Measurements from ENCODE around the gene KDM4E.
A peak's percentile ranks its signal among the peaks of the same experiment; 100 is the strongest.

KDM4E gene

GRCh38 chr11:95050595-95051202 lies 25.6 kb downstream of the KDM4E start:
- no peak for DNase-seq (ENCODE audit: low read depth in 1 of 2, low spot score in 1 of 2)

- DNase-seq (ENCODE audit: low read depth in 1 of 2, low spot score in 1 of 2) = no peak
These were observed 29.3 kb downstream of the KDM4E start for GRCh38 chr11:95054356-95054755.

GRCh38 chr11:95055283-95055897 lies 30.3 kb downstream of the KDM4E start:
- no peak for DNase-seq (ENCODE audit: low read depth in 1 of 2, low spot score in 1 of 2)

GRCh38 chr11:95057959-95058358 lies 32.9 kb downstream of the KDM4E start:
- no peak for DNase-seq (ENCODE audit: low read depth in 1 of 2, low spot score in 1 of 2)

GRCh38 chr11:95058621-95059020 lies 33.6 kb downstream of the KDM4E start:
- no peak for DNase-seq (ENCODE audit: low read depth in 1 of 2, low spot score in 1 of 2)

- DNase-seq (ENCODE audit: low read depth in 1 of 2, low spot score in 1 of 2) = no peak
These were observed 34.0 kb downstream of the KDM4E start for GRCh38 chr11:95059046-95059445.

- DNase-seq (ENCODE audit: low read depth in 1 of 2, low spot score in 1 of 2) = no peak
These were observed 40.3 kb downstream of the KDM4E start for GRCh38 chr11:95065336-95065735.

- no peak for DNase-seq (ENCODE audit: low read depth in 1 of 2, low spot score in 1 of 2)
These were observed 41.6 kb downstream of the KDM4E start, which contains the start of gene SRSF8 for GRCh38 chr11:95066716-95067038. Gene SRSF8, plus strand, starts transcription at chr11:95066919. Its CDS starts 308 bp downstream, at chr11:95067227.

GRCh38 chr11:95067039-95067840 lies 42.2 kb downstream of the KDM4E start:
- peak; percentile 47 to 62 for DNase-seq (ENCODE audit: low read depth in 1 of 2, low spot score in 1 of 2)

- no peak for DNase-seq (ENCODE audit: low read depth in 1 of 2, low spot score in 1 of 2)
These were observed 42.8 kb downstream of the KDM4E start for GRCh38 chr11:95067841-95068219.

GRCh38 chr11:95068549-95068948 lies 43.5 kb downstream of the KDM4E start:
- DNase-seq (ENCODE audit: low read depth in 1 of 2, low spot score in 1 of 2) = peak in 1 of 2 donors; percentile 26

GRCh38 chr11:95070471-95070870 lies 45.4 kb downstream of the KDM4E start:
- no peak for DNase-seq (ENCODE audit: low read depth in 1 of 2, low spot score in 1 of 2)

GRCh38 chr11:95072948-95073347 lies 47.9 kb downstream of the KDM4E start:
- no peak for DNase-seq (ENCODE audit: low read depth in 1 of 2, low spot score in 1 of 2)

GRCh38 chr11:95074792-95075563 lies 49.9 kb downstream of the KDM4E start:
- no peak for DNase-seq (ENCODE audit: low read depth in 1 of 2, low spot score in 1 of 2)

- DNase-seq (ENCODE audit: low read depth in 1 of 2, low spot score in 1 of 2) = no peak
These were observed 51.4 kb downstream of the KDM4E start for GRCh38 chr11:95076416-95076815.

GRCh38 chr11:95076981-95077380 lies 51.9 kb downstream of the KDM4E start:
- no peak for DNase-seq (ENCODE audit: low read depth in 1 of 2, low spot score in 1 of 2)
